Urinary bladder (tissue), 4 donors: ENCODE measurements around the gene KRTAP12-4. TPM values are rescaled to one million over a fixed set of nuclear protein-coding genes. Genes with fewer than 3 reads are reported as not detected.
"Not testable (repeated sequence)": the region's sequence is repeated elsewhere in the genome, so short reads cannot be mapped to it uniquely, and the experiment has no call there.

Experiments used
- DNase-seq: peaks from one replicate; pipeline ENCODE4 v3.0.0-alpha.2; 2015; ENCODE audit errors: extremely low spot score
- H3K27ac ChIP-seq: one replicate; pipeline ENCODE4 v1.5.1; 2013; ENCODE audit warnings: low read depth, mild to moderate bottlenecking, moderate library complexity
- H3K36me3 ChIP-seq: one replicate; pipeline ENCODE4 v1.6.1; 2013; ENCODE audit warnings: mild to moderate bottlenecking, moderate library complexity; ENCODE audit not compliant: insufficient read depth
- H3K4me1 ChIP-seq: one replicate; pipeline ENCODE4 v1.6.1; 2013; ENCODE audit warnings: mild to moderate bottlenecking, moderate library complexity; ENCODE audit not compliant: insufficient read depth
- H3K4me3 ChIP-seq: one replicate; pipeline ENCODE4 v1.5.1; 2013; ENCODE audit warnings: low read depth, low read length
- WGBS: extraction: QIAGEN DNeasy Blood & Tissue Kit; methylation state at CpG from one replicate; pipeline ENCODE4 v1.1.7; 2013; 5-methylcytosine and 5-hydroxymethylcytosine counted together
- polyA plus RNA-seq: library from polyadenylated mRNA; stranded (reverse); fragments of 200-250 nt; gene quantifications from one replicate; pipeline ENCODE4 v1.2.3, GENCODE V29; 2013
- total RNA-seq: library from RNA; depleted of rRNA; stranded (reverse); fragments of >200 nt; gene quantifications from one replicate; pipeline ENCODE4 v1.2.3, GENCODE V29; 2014
- donor health status: healthy with polysubstance abuse.
- donor health status: healthy.

The KRTAP12-4 gene
- total and polyA plus RNA-seq, 2 donors, result not detected

DNA sequence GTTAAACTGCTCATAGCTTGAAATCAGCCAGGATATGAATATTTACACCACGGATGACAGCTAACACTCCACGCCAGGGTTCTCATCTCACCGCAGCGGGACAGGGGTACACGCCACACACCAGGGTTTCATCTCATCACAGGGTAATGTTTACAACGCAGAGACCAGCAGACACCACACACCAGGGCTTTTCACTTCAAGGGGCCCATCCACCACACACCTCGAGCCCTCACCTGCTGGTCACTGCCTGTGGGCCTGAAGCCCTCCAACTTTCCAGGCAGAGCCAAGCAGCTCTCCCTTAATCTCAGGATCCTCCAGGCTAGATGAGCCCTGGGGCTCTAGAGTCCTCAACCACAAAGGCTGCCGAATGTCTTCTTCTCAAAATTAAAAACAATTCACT lies 41.2 kb upstream of the KRTAP12-4 start:
- no peak for DNase-seq
- Histone ChIP-seq H3K4me1 (no peaks in the 10 kb centered on the region), H3K27ac (no peak overlapping the region), H3K36me3 (no peaks in the 10 kb centered on the region), H3K4me3 (no peak overlapping the region)
- 51% methylated on average over 8 of the region's 8 CpGs for WGBS

DNA sequence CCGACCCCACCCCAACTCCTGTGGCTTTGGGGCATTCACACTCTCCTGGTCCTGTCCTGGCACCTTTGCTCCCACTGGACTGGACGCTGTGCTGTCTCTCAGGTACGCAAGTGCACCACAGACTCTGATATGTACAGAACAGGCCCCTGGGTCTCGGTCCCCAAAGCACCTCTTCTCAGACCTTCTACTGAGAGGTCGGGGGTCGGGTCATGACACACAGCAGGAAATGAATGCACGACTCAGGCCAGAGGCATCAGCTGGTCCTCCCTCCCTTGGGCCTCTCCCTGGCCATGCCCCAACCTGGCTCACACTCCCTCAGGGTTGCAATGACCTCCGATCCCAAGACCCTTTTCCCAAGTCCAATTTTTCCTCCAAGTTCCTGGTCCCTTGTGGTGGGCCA lies 40.7 kb upstream of the KRTAP12-4 start:
- Histone ChIP-seq H3K4me1 (no peaks in the 10 kb centered on the region), H3K27ac (no peak overlapping the region), H3K4me3 (no peak overlapping the region), H3K36me3 (no peaks in the 10 kb centered on the region)
- 67% methylated on average over 8 of the region's 8 CpGs for WGBS
- no peak for DNase-seq

DNA sequence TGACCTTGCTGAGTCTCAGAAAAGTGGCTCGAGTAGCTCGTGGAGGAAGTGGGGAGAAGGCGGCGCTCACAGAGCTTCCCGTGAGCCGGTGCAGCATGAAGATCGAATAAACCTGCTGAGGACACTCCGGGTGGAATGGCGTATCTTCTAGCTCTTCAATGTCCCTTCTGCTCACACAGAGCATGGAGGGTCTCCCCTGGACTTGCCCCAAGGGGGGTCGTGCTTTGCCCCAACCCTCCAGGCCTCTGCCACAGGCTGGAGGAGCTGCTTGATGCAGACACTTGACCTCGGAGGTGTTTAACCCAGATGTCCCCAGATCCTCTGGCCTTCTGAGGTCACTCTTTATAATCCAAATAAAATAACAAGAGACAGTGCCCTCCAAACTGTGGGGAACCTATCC lies 40.3 kb upstream of the KRTAP12-4 start:
- H3K27ac ChIP-seq, result no peak overlapping the region
- no peaks in the 10 kb centered on the region for H3K36me3 ChIP-seq
- WGBS, result 67% methylated on average over 11 of the region's 11 CpGs
- H3K4me3 ChIP-seq, result no peak overlapping the region
- DNase-seq, result no peak
- H3K4me1 ChIP-seq, result no peaks in the 10 kb centered on the region

GRCh38 chr21:44692798-44693512 lies 38.5 kb upstream of the KRTAP12-4 start:
- WGBS, result 48% methylated on average over 2 of the region's 2 CpGs
- no peaks in the 10 kb centered on the region for H3K4me1 ChIP-seq
- no peak for DNase-seq
- no peak overlapping the region for H3K27ac ChIP-seq
- no peaks in the 10 kb centered on the region for H3K36me3 ChIP-seq
- no peak overlapping the region for H3K4me3 ChIP-seq

GRCh38 chr21:44691686-44692085 lies 37.2 kb upstream of the KRTAP12-4 start:
- DNase-seq, result no peak
- Histone ChIP-seq H3K36me3 (no peaks in the 10 kb centered on the region), H3K4me3 (no peak overlapping the region), H3K4me1 (no peaks in the 10 kb centered on the region), H3K27ac (no peak overlapping the region)
- 59% methylated on average over 2 of the region's 2 CpGs for WGBS

- 80% methylated on average over 3 of the region's 3 CpGs for WGBS
- H3K36me3 ChIP-seq, H3K4me3 ChIP-seq, DNase-seq, H3K27ac ChIP-seq, H3K4me1 ChIP-seq: not testable (repeated sequence)
Observed at GRCh38 chr21:44689740-44690139, 35.3 kb upstream of the KRTAP12-4 start.

- Histone ChIP-seq H3K36me3 (no peaks in the 10 kb centered on the region), H3K4me3 (no peak overlapping the region), H3K4me1 (no peaks in the 10 kb centered on the region), H3K27ac (no peak overlapping the region)
- 50% methylated on average over 11 of the region's 11 CpGs for WGBS
- no peak for DNase-seq
Observed at GRCh38 chr21:44687671-44688070, 33.2 kb upstream of the KRTAP12-4 start.

DNA sequence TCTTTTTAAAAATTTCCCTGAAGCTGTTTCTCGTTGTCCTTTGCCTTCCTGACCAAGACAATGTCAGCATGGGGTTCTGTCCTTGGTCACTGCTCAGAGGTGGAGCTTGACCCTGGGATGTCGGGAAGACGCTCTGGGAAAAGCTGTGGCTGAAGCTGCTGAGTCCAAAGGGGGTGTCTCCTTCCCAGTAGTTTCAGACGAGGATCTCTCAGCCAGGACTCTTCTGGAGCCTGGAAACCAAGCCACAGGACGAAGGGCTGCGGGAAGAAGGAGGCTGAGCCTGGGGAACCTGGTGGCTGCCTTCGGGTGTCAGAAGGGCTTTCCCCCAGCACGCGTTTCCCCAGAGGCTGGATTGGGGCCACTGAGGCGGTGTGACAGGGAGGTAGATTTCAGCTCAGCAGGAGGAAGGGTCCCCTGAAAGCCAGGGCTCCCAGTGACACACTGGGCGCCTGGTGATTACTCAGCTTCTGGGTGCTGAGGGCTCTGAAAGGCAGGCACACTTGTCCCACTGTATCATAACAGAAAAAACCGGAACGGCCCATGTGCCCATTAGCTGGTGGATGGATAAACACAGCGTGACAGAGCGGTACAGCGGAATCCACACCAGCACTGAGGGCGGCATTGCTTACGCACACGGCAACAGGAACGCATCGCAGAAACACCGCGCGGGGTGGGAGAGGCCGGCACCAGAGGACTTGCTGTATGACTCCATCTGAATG lies 32.5 kb upstream of the KRTAP12-4 start:
- no peak overlapping the region for H3K27ac ChIP-seq
- H3K36me3 ChIP-seq, result no peaks in the 10 kb centered on the region
- no peak overlapping the region for H3K4me3 ChIP-seq
- H3K4me1 ChIP-seq, result no peaks in the 10 kb centered on the region
- WGBS, result 68% methylated on average over 25 of the region's 25 CpGs
- DNase-seq, result no peak

DNA sequence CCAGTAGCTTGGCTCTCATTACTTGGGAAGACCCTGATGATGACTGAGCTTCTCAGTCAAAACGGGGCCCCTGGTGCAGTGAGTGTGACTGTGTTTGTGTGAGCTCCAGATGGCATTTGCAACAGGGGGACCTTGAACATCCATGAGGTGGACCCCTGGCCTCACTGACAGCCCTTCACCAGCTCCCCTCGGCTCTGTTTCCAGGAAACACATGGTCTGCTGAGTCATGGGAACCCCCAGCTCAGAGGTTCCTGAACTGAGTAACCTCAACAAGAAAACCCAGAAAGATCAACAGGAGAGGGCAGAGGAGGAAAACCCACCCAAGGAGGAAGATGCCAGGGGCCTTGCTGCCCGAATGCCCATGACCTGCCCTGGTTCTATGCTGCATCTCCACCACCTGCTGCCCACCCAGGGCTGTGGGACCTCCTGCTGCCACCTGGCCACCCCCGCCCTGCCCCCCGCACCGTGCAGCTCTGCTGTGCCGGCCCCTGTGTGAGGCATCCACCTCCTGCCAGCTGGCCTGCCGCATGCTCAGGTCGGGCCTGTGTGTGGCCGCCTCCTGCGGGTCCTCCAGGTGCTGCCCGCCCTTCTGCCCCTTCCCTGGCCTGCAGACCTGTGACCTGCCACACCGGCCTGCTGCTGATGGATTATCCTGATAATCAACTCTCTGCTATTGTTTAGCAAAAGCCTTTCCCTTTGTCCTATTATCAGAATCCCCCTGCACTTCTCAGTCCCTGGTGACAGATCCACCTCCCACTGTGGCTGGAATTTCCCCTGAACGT lies 31.7 kb upstream of the KRTAP12-4 start:
- no peak for DNase-seq
- Histone ChIP-seq H3K4me3 (no peak overlapping the region), H3K4me1 (no peaks in the 10 kb centered on the region), H3K36me3 (no peaks in the 10 kb centered on the region), H3K27ac (no peak overlapping the region)
- WGBS, result 36% methylated on average over 14 of the region's 14 CpGs

DNA sequence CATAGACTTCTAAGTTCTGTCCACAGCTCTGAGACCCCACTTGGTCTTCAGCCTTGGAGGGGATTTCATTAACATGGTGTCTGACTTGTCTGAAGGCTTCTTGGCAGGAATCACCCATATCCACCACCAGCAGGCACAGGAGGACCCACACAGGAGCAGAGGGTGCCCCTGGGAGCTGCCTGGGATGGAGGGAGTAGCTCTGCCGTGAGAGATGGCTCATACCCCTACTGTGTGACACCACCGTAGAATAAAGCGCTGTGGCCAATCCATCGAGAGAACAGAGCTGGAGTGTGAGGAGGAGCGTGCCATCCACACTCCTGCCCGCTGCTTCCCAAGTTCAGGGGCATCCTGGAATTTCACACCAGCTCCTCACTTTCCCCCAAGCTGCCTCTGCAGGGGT lies 30.6 kb upstream of the KRTAP12-4 start:
- not testable (repeated sequence) for H3K4me1 ChIP-seq, H3K27ac ChIP-seq, DNase-seq, H3K4me3 ChIP-seq, H3K36me3 ChIP-seq
- 92% methylated on average over 6 of the region's 6 CpGs for WGBS

- 76% methylated on average over 6 of the region's 6 CpGs for WGBS
- no peak for DNase-seq
- no peak overlapping the region for H3K4me3 ChIP-seq
- no peaks in the 10 kb centered on the region for H3K4me1 ChIP-seq
- H3K27ac ChIP-seq, result no peak overlapping the region
- H3K36me3 ChIP-seq, result no peaks in the 10 kb centered on the region
Observed at GRCh38 chr21:44684483-44684882, 30.0 kb upstream of the KRTAP12-4 start.

DNA sequence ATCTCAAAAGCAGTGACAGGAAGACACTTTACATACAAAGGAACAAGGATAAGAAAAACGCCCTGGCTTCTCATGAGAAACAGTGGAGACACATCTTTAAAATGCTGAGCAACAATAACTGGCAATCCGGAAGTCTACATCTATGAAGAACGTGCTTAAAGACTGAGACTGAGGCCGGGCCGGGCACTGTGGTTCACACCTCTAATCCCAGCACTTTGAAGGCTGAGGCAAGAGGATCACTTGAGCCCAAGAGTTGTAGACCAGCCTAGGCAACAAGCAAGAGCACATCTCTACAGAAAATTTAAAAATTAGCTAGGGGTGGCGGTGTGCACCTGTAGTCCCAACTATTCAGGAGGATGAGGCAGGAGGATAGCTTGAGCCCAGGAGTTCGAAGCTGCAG lies 29.6 kb upstream of the KRTAP12-4 start:
- H3K4me1 ChIP-seq, result no peaks in the 10 kb centered on the region
- 75% methylated on average over 7 of the region's 7 CpGs for WGBS
- H3K27ac ChIP-seq, result no peak overlapping the region
- no peak overlapping the region for H3K4me3 ChIP-seq
- no peak for DNase-seq
- no peaks in the 10 kb centered on the region for H3K36me3 ChIP-seq

GRCh38 chr21:44682580-44683151 lies 28.2 kb upstream of the KRTAP12-4 start:
- no peaks in the 10 kb centered on the region for H3K36me3 ChIP-seq
- no peak overlapping the region for H3K4me3 ChIP-seq
- 76% methylated on average over 15 of the region's 15 CpGs for WGBS
- no peaks in the 10 kb centered on the region for H3K4me1 ChIP-seq
- no peak overlapping the region for H3K27ac ChIP-seq
- DNase-seq, result no peak
